SU-DHL-6 (cell line): Measurements from ENCODE around the gene EPB41L5.
"Not testable (repeated sequence)": the region's sequence is repeated elsewhere in the genome, so short reads cannot be mapped to it uniquely, and the experiment has no call there.

ENCODE experiments used
- H2AFZ ChIP-seq: fragments of 200-600 bp; sonication (generic); 2 replicates; pipeline ENCODE4 v1.6.1; 2014; ENCODE audit warnings: low read depth, mild to moderate bottlenecking, moderate library complexity, mixed read lengths, antibody characterized with exemption, low read length; ENCODE audit not compliant: severe bottlenecking
- H3F3A ChIP-seq: fragments of 200-600 bp; shearing (Covaris generic); 2 replicates; pipeline ENCODE4 v1.6.0; 2016; ENCODE audit warnings: antibody characterized with exemption, mild to moderate bottlenecking; ENCODE audit not compliant: insufficient read depth
- H3K27ac ChIP-seq: fragments of 200-600 bp; sonication (generic); 2 replicates; pipeline ENCODE4 v1.5.1; 2016; ENCODE audit warnings: low read depth, mild to moderate bottlenecking, low read length, moderate library complexity, mixed read lengths
- H3K27me3 ChIP-seq: fragments of 200-600 bp; sonication (generic), shearing (Covaris generic); 2 replicates; pipeline ENCODE4 v1.6.0; 2014; ENCODE audit warnings: mild to moderate bottlenecking, low read length
- H3K36me3 ChIP-seq: fragments of 200-600 bp; sonication (generic); 2 replicates; pipeline ENCODE4 v1.6.1; 2014; ENCODE audit warnings: mild to moderate bottlenecking, low read length, mixed read lengths
- H3K4me2 ChIP-seq: fragments of 300-600, 200-600 bp; shearing (Covaris generic), sonication (generic); 2 replicates; pipeline ENCODE4 v1.6.0; 2014; ENCODE audit warnings: low read length, low read depth, mild to moderate bottlenecking; ENCODE audit not compliant: poor library complexity, severe bottlenecking
- H3K4me3 ChIP-seq: fragments of 200-600 bp; sonication (generic); 2 replicates; pipeline ENCODE4 v1.5.1; 2014; ENCODE audit warnings: antibody characterized with exemption, low read length, mild to moderate bottlenecking, mixed read lengths; ENCODE audit not compliant: insufficient read depth, poor library complexity, severe bottlenecking
- H3K79me2 ChIP-seq: fragments of 200-600 bp; sonication (generic); 2 replicates; pipeline ENCODE4 v1.6.1; 2014; ENCODE audit warnings: mild to moderate bottlenecking, low read length, moderate library complexity; ENCODE audit not compliant: insufficient read depth
- H3K9ac ChIP-seq: fragments of 200-600 bp; sonication (generic); 2 replicates; pipeline ENCODE4 v1.7.0; 2014; ENCODE audit warnings: mild to moderate bottlenecking, low read length
- H3K9me2 ChIP-seq: fragments of 200-600 bp; sonication (generic); replicated peaks from 2 replicates; pipeline ENCODE4 v1.6.1; 2014; ENCODE audit warnings: low read length; ENCODE audit not compliant: insufficient read depth
- H3K9me3 ChIP-seq: fragments of 200-600 bp; sonication (generic); 2 replicates; pipeline ENCODE4 v1.6.1; 2014; ENCODE audit warnings: low read length, mixed read lengths; ENCODE audit not compliant: insufficient read depth
- H4K20me1 ChIP-seq: fragments of 200-600 bp; sonication (generic); 2 replicates; pipeline ENCODE4 v1.6.1; 2014; ENCODE audit warnings: low read depth, mild to moderate bottlenecking, antibody characterized with exemption, low read length, moderate library complexity, mixed read lengths
- EZH2phosphoT487 ChIP-seq: fragments of 200-600 bp; sonication (generic), shearing (Covaris generic); conservative IDR thresholded peaks from 2 replicates; pipeline ENCODE4 v1.6.1; 2018; ENCODE audit warnings: mild to moderate bottlenecking, antibody characterized with exemption, low read length, moderate library complexity, mixed read lengths
- TF ChIP-seq, protein P1 (sequence below): fragments of 200-600 bp; sonication (generic); IDR thresholded peaks from one replicate; pipeline ENCODE4 v1.5.1; 2017; ENCODE audit warnings: antibody characterized with exemption, mild to moderate bottlenecking, low read length, moderate library complexity; ENCODE audit not compliant: insufficient read depth, poor library complexity, severe bottlenecking

Gene EPB41L5

DNA sequence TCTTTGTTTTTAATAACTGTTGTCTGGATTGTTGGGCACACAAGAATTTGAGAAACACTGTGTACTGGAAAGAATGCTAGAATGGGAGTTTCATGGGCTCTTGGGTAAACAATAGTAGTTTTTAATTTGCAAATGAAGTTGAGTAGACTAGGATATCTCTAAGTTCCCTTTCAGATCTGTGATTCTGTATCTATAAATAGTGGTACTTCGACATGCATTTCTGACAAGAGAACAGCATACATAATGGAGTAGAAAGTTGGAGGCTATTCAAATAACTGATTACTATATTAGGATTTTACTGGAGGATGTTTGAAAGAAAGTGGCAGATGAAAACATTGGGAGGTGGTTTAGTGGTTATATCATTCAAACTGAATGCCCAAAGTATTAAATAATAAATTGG is 29.5 kb downstream of the EPB41L5 start:
- no peaks in the 10 kb centered on the region for H3K9me3 ChIP-seq
- no peaks in the 10 kb centered on the region for H3K27me3 ChIP-seq
- H3K9me2 ChIP-seq = no peaks in the 10 kb centered on the region
- H3K9ac ChIP-seq = no peak overlapping the region
- H3K4me2 ChIP-seq = no peak overlapping the region
- no peak overlapping the region for H3K4me3 ChIP-seq
- no peaks in the 10 kb centered on the region for H3K79me2 ChIP-seq
- no peak for TF ChIP-seq EZH2phosphoT487
- TF ChIP-seq, protein P1, sequence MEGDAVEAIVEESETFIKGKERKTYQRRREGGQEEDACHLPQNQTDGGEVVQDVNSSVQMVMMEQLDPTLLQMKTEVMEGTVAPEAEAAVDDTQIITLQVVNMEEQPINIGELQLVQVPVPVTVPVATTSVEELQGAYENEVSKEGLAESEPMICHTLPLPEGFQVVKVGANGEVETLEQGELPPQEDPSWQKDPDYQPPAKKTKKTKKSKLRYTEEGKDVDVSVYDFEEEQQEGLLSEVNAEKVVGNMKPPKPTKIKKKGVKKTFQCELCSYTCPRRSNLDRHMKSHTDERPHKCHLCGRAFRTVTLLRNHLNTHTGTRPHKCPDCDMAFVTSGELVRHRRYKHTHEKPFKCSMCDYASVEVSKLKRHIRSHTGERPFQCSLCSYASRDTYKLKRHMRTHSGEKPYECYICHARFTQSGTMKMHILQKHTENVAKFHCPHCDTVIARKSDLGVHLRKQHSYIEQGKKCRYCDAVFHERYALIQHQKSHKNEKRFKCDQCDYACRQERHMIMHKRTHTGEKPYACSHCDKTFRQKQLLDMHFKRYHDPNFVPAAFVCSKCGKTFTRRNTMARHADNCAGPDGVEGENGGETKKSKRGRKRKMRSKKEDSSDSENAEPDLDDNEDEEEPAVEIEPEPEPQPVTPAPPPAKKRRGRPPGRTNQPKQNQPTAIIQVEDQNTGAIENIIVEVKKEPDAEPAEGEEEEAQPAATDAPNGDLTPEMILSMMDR = no peak
- H4K20me1 ChIP-seq = no peaks in the 10 kb centered on the region
- H2AFZ ChIP-seq = no peak overlapping the region
- H3F3A ChIP-seq = no peaks in the 10 kb centered on the region
- no peak overlapping the region for H3K27ac ChIP-seq
- H3K36me3 ChIP-seq = no peaks in the 10 kb centered on the region

DNA sequence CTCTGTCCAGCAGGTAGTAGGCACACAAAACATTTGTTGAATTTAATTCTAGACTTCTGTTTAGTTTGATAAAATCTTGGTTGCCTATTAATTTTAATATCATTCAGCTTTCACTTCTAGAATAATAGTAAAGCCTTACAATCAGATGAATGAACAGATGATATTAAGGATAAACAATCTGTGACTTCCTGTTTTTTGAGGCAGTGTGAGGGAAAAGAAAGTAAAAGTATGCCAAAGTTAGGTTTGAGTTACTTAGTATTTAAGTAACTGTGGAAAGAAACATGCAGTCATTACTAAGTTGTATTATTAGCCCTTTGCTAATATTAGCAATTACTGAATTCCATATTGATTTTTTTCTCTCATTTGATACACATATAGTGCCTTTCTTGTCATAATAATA is 31.5 kb downstream of the EPB41L5 start:
- H3K4me3 ChIP-seq = no peak overlapping the region

DNA sequence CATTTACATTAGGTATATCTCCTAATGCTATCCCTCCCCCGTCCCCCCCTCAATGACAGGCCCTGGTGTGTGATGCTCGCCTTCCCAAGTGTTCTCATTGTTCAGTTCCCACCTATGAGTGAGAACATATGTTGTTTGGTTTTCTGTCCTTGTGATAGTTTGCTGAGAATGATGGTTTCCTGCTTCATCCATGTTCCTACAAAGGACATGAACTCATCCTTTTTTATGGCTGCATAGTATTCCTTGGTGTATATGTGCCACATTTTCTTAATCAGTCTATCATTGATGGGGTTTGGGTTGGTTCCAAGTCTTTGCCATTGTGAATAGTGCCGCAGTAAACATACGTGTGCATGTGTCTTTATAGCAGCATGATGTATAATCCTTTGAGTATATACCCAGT is 32.9 kb downstream of the EPB41L5 start:
- not testable (repeated sequence) for H3K36me3 ChIP-seq, H3K9me3 ChIP-seq, H3K4me3 ChIP-seq, H3K9me2 ChIP-seq, H3F3A ChIP-seq, H3K79me2 ChIP-seq, H3K9ac ChIP-seq, H3K27ac ChIP-seq, H2AFZ ChIP-seq, H4K20me1 ChIP-seq, H3K4me2 ChIP-seq, H3K27me3 ChIP-seq

More for the DNA sequence above, 31.5 kb downstream of the EPB41L5 start:
- H3K79me2 ChIP-seq = no peaks in the 10 kb centered on the region
- H3K9me3 ChIP-seq = no peaks in the 10 kb centered on the region
- H3K27me3 ChIP-seq = no peaks in the 10 kb centered on the region
- H2AFZ ChIP-seq = no peak overlapping the region
- no peaks in the 10 kb centered on the region for H4K20me1 ChIP-seq
- H3K9ac ChIP-seq = no peak overlapping the region
- TF ChIP-seq, protein P1 = no peak
- TF ChIP-seq EZH2phosphoT487 = no peak
- no peaks in the 10 kb centered on the region for H3K36me3 ChIP-seq
- no peak overlapping the region for H3K27ac ChIP-seq
- no peak overlapping the region for H3K4me2 ChIP-seq
- no peaks in the 10 kb centered on the region for H3K9me2 ChIP-seq
- H3F3A ChIP-seq = no peaks in the 10 kb centered on the region

DNA sequence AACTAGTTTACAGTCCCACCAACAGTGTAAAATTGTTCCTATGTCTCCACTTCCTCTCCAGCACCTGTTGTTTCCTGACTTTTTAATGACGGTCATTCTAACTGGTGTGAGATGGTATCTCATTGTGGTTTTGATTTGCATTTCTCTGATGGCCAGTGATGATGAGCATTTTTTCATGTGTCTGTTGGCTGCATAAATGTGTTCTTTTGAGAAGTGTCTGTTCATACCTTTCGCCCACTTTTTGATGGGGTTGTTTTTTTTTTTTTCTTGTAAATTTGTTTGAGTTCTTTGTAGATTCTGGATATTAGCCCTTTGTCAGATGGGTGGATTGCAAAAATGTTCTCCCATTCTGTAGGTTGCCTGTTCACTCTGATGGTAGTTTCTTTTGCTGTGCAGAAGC is 33.4 kb downstream of the EPB41L5 start:
- not testable (repeated sequence) for H3F3A ChIP-seq, H4K20me1 ChIP-seq, H3K36me3 ChIP-seq, H3K79me2 ChIP-seq, H3K27ac ChIP-seq, H3K27me3 ChIP-seq, H3K4me2 ChIP-seq, H3K9ac ChIP-seq, H3K9me2 ChIP-seq, H3K4me3 ChIP-seq, H3K9me3 ChIP-seq, H2AFZ ChIP-seq
